RPMI8226 (cell line): Measurements from ENCODE around the gene SLC38A1.
"Not testable (repeated sequence)": the region's sequence is repeated elsewhere in the genome, so short reads cannot be mapped to it uniquely, and the experiment has no call there.

Experiments
- DNase-seq: peaks from one replicate; pipeline ENCODE4 v3.0.0-alpha.2; 2015

SLC38A1 gene

GRCh38 chr12:46263140-46264016, 5.5 kb downstream of the SLC38A1 start:
- DNase-seq, result no peak

- no peak for DNase-seq
Observed at GRCh38 chr12:46261646-46262045, 7.2 kb downstream of the SLC38A1 start.

- no peak for DNase-seq
Observed at GRCh38 chr12:46260913-46261476, 7.8 kb downstream of the SLC38A1 start.

- DNase-seq, result no peak
Observed at GRCh38 chr12:46260124-46260912, 8.5 kb downstream of the SLC38A1 start.

- no peak for DNase-seq
Observed at GRCh38 chr12:46259713-46260112, 9.1 kb downstream of the SLC38A1 start.

GRCh38 chr12:46259071-46259470, 9.8 kb downstream of the SLC38A1 start:
- no peak for DNase-seq

GRCh38 chr12:46258129-46258528, 10.7 kb downstream of the SLC38A1 start:
- DNase-seq, result no peak

- DNase-seq, result no peak
Observed at GRCh38 chr12:46256942-46257341, 11.9 kb downstream of the SLC38A1 start.

GRCh38 chr12:46253544-46254162, 15.2 kb downstream of the SLC38A1 start:
- no peak for DNase-seq

- DNase-seq, result not testable (repeated sequence)
Observed at GRCh38 chr12:46251994-46252393, 16.8 kb downstream of the SLC38A1 start.

GRCh38 chr12:46249960-46250359, 18.9 kb downstream of the SLC38A1 start:
- not testable (repeated sequence) for DNase-seq

GRCh38 chr12:46246021-46246700, 22.7 kb downstream of the SLC38A1 start:
- DNase-seq, result no peak

GRCh38 chr12:46244997-46245396, 23.8 kb downstream of the SLC38A1 start:
- DNase-seq, result no peak

GRCh38 chr12:46244273-46244915, 24.4 kb downstream of the SLC38A1 start:
- no peak for DNase-seq

- no peak for DNase-seq
Observed at GRCh38 chr12:46242569-46242968, 26.3 kb downstream of the SLC38A1 start.

GRCh38 chr12:46240436-46240835, 28.4 kb downstream of the SLC38A1 start:
- DNase-seq, result no peak

GRCh38 chr12:46238821-46239220, 30.0 kb downstream of the SLC38A1 start:
- DNase-seq, result no peak

GRCh38 chr12:46237371-46238045, 31.3 kb downstream of the SLC38A1 start:
- no peak for DNase-seq

GRCh38 chr12:46234000-46234399, 34.8 kb downstream of the SLC38A1 start:
- DNase-seq, result no peak

- DNase-seq, result no peak
Observed at GRCh38 chr12:46233423-46233822, 35.4 kb downstream of the SLC38A1 start.

- no peak for DNase-seq
Observed at GRCh38 chr12:46230983-46231382, 37.9 kb downstream of the SLC38A1 start.
